Measurements from ENCODE around the gene USP3. TPM values are rescaled to one million over a fixed set of nuclear protein-coding genes. Genes with fewer than 3 reads are reported as not detected.

Gene USP3
- total and polyA plus RNA-seq, 4 donors, result 8.5 to 25.4 (median 14.8) TPM

DNA sequence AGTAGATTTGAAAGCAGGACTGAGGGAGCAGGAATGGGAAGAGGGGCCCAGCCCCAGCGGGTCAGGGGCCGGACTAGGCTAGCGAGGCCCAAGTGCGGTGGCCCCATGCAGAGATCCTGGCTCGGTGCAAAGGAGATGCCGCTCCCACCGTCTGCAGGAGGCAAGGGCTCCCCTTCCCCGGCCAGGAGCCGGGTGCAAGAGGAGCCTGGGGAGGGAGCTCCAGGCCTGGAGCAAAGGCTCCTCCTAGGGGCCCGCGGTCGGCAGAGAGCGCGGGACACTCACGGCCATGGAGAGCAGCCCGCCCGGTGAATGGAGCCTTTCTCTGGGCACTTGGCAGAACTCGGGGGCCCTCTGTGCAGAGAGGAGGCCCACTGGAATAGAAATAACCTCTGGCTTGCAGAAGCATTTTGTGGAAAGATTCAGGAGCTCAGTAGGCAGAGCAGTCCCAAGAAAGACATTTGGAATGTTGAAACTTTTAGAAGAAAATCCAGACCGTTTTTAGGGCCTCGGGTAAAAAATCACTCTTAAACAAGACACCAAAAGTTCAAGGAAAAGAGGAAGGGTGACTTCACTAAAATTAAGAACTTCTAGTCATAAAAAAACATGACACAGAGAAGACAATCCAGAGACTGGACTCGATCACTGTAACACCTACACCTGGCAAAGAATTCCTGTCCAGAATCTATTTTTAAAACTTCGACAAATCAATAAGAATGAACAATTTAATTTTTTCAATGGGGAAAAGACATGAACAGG lies 43.0 kb upstream of the USP3 start (continued):
- TF ChIP-seq, protein P1, sequence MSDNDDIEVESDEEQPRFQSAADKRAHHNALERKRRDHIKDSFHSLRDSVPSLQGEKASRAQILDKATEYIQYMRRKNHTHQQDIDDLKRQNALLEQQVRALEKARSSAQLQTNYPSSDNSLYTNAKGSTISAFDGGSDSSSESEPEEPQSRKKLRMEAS (IDR thresholded peaks at IDR 0.05), result no peak
- TF ChIP-seq FOXA1 (IDR thresholded peaks at IDR 0.05), result no peak
- no peak for TF ChIP-seq JUND (IDR thresholded peaks at IDR 0.05)

DNA sequence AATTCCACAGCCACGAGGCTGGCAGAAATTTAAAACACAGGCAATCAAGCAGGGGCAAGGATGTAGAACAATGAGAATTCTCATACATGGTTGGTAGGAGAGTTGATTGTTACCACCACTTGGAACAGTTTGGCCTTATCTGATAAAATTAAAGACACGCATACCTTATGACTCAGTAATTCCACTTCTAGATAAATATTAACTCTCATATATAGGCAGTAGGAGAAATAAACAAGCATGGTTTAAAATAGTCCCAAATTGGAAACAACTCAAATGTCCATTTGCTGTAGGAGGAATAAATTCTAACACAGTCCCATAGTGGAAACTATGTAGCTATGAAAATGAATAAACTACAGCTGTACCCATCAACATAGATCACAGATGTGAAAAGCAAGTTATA lies 42.3 kb upstream of the USP3 start:
- Histone ChIP-seq H3K27ac (ENCODE audit: low read depth in 1 of 2, low read length in 2 of 2) (no peak overlapping the region), H3K9me3 (ENCODE audit: control insufficient read depth in 4 of 4, low read length in 3 of 4) (no peaks in the 10 kb centered on the region)
- TF ChIP-seq HNF4G (IDR thresholded peaks at IDR 0.05) (no peak), JUND (IDR thresholded peaks at IDR 0.05) (peak; percentile 42 to 48)

GRCh38 chr15:63463036-63463435 lies 41.4 kb upstream of the USP3 start:
- no peaks in the 10 kb centered on the region for H3K27me3 ChIP-seq (ENCODE audit: control insufficient read depth in 4 of 4, insufficient read depth in 4 of 4, low read length in 3 of 4)
- H3K9me3 ChIP-seq (ENCODE audit: control insufficient read depth in 4 of 4, low read length in 3 of 4), result no peaks in the 10 kb centered on the region
- H3K36me3 ChIP-seq (ENCODE audit: control insufficient read depth in 4 of 4, insufficient read depth in 3 of 4, low read depth in 1 of 4, low read length in 3 of 4), result no peaks in the 10 kb centered on the region
- no peak overlapping the region for H3K9ac ChIP-seq (ENCODE audit: low read depth in 1 of 2, low read length in 2 of 2)
- H3K27ac ChIP-seq (ENCODE audit: low read depth in 1 of 2, low read length in 2 of 2), result no peak overlapping the region
- no peak for TF ChIP-seq FOXA1 (IDR thresholded peaks at IDR 0.05)
- TF ChIP-seq RAD21 (IDR thresholded peaks at IDR 0.05), result no peak
- TF ChIP-seq, protein P2, sequence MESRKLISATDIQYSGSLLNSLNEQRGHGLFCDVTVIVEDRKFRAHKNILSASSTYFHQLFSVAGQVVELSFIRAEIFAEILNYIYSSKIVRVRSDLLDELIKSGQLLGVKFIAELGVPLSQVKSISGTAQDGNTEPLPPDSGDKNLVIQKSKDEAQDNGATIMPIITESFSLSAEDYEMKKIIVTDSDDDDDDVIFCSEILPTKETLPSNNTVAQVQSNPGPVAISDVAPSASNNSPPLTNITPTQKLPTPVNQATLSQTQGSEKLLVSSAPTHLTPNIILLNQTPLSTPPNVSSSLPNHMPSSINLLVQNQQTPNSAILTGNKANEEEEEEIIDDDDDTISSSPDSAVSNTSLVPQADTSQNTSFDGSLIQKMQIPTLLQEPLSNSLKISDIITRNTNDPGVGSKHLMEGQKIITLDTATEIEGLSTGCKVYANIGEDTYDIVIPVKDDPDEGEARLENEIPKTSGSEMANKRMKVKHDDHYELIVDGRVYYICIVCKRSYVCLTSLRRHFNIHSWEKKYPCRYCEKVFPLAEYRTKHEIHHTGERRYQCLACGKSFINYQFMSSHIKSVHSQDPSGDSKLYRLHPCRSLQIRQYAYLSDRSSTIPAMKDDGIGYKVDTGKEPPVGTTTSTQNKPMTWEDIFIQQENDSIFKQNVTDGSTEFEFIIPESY (IDR thresholded peaks at IDR 0.05), result no peak
- DNase-seq (ENCODE audit: low spot score), result no peak
- H3K4me1 ChIP-seq (ENCODE audit: control insufficient read depth in 4 of 4, insufficient read depth in 4 of 4, low read length in 3 of 4), result peaks cover 0 to 31% (median 23%) of the 10 kb centered on the region in 4 donors
- H3K4me3 ChIP-seq (ENCODE audit: low read depth in 1 of 3, low read length in 3 of 3), result no peak overlapping the region

More for the DNA sequence above, 42.3 kb upstream of the USP3 start:
- DNase-seq (ENCODE audit: low spot score), result no peak
- WGBS, result 63% methylated on average over 2 of the region's 2 CpGs
- peaks cover 0 to 25% (median 20%) of the 10 kb centered on the region in 4 donors for H3K4me1 ChIP-seq (ENCODE audit: control insufficient read depth in 4 of 4, insufficient read depth in 4 of 4, low read length in 3 of 4)
- H3K9ac ChIP-seq (ENCODE audit: low read depth in 1 of 2, low read length in 2 of 2), result no peak overlapping the region
- no peaks in the 10 kb centered on the region for H3K36me3 ChIP-seq (ENCODE audit: control insufficient read depth in 4 of 4, insufficient read depth in 3 of 4, low read depth in 1 of 4, low read length in 3 of 4)
- H3K27me3 ChIP-seq (ENCODE audit: control insufficient read depth in 4 of 4, insufficient read depth in 4 of 4, low read length in 3 of 4), result no peaks in the 10 kb centered on the region
- no peak overlapping the region for H3K4me3 ChIP-seq (ENCODE audit: low read depth in 1 of 3, low read length in 3 of 3)

DNA sequence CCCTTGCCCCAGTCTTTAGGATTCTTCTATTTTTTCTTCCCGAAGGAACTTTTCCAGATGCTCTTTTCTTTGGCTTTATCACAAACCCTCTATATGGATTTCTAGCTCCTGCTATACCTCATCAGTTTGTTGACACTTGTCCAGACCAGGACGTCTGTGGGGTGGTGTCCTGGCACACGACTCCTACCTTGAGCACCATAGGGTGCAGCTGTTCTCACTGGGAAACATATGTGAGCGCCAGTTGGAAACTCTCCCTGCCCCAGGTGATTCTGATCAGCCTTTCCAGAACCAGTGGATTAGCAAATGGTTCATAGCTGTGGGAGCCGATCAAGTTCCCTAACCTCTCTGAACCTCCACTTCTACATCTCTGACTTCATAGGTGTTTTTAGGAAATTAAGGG lies 40.6 kb upstream of the USP3 start:
- no peak for DNase-seq (ENCODE audit: low spot score)
- no peaks in the 10 kb centered on the region for H3K27me3 ChIP-seq (ENCODE audit: control insufficient read depth in 4 of 4, insufficient read depth in 4 of 4, low read length in 3 of 4)
- peaks cover 0 to 36% (median 23%) of the 10 kb centered on the region in 4 donors for H3K4me1 ChIP-seq (ENCODE audit: control insufficient read depth in 4 of 4, insufficient read depth in 4 of 4, low read length in 3 of 4)
- TF ChIP-seq YY1 (IDR thresholded peaks at IDR 0.05), result no peak
- no peak for TF ChIP-seq JUND (IDR thresholded peaks at IDR 0.05)
- no peak for TF ChIP-seq EGR1 (IDR thresholded peaks at IDR 0.05; ENCODE audit: low read depth in 2 of 2)
- no peaks in the 10 kb centered on the region for H3K36me3 ChIP-seq (ENCODE audit: control insufficient read depth in 4 of 4, insufficient read depth in 3 of 4, low read depth in 1 of 4, low read length in 3 of 4)
- H3K27ac ChIP-seq (ENCODE audit: low read depth in 1 of 2, low read length in 2 of 2), result no peak overlapping the region
- 79% methylated on average over 5 of the region's 5 CpGs for WGBS
- H3K9me3 ChIP-seq (ENCODE audit: control insufficient read depth in 4 of 4, low read length in 3 of 4), result no peaks in the 10 kb centered on the region
- H3K4me3 ChIP-seq (ENCODE audit: low read depth in 1 of 3, low read length in 3 of 3), result no peak overlapping the region
- H3K9ac ChIP-seq (ENCODE audit: low read depth in 1 of 2, low read length in 2 of 2), result no peak overlapping the region

GRCh38 chr15:63465104-63465503 lies 39.3 kb upstream of the USP3 start:
- TF ChIP-seq CTCF (IDR thresholded peaks at IDR 0.05; ENCODE audit: low read depth, low read length, missing input control), result no peak
- TF ChIP-seq, protein P1 (IDR thresholded peaks at IDR 0.05), result no peak
- TF ChIP-seq FOXA1 (IDR thresholded peaks at IDR 0.05), result no peak
- no peak for TF ChIP-seq NR2F2 (IDR thresholded peaks at IDR 0.05)
- TF ChIP-seq, protein P3, sequence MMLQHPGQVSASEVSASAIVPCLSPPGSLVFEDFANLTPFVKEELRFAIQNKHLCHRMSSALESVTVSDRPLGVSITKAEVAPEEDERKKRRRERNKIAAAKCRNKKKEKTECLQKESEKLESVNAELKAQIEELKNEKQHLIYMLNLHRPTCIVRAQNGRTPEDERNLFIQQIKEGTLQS (IDR thresholded peaks at IDR 0.05), result no peak
- no peak for TF ChIP-seq FOXA2 (IDR thresholded peaks at IDR 0.05)
- Histone ChIP-seq H3K4me1 (ENCODE audit: control insufficient read depth in 4 of 4, insufficient read depth in 4 of 4, low read length in 3 of 4) (peaks cover 0 to 38% (median 23%) of the 10 kb centered on the region in 4 donors), H3K27me3 (ENCODE audit: control insufficient read depth in 4 of 4, insufficient read depth in 4 of 4, low read length in 3 of 4) (no peaks in the 10 kb centered on the region), H3K4me3 (ENCODE audit: low read depth in 1 of 3, low read length in 3 of 3) (no peak overlapping the region), H3K9me3 (ENCODE audit: control insufficient read depth in 4 of 4, low read length in 3 of 4) (no peaks in the 10 kb centered on the region), H3K36me3 (ENCODE audit: control insufficient read depth in 4 of 4, insufficient read depth in 3 of 4, low read depth in 1 of 4, low read length in 3 of 4) (no peaks in the 10 kb centered on the region), H3K9ac (ENCODE audit: low read depth in 1 of 2, low read length in 2 of 2) (no peak overlapping the region), H3K27ac (ENCODE audit: low read depth in 1 of 2, low read length in 2 of 2) (no peak overlapping the region)
- no peak for DNase-seq (ENCODE audit: low spot score)

Measured in liver (tissue), 9 donors.